GM19043 (cell line): ENCODE measurements around the gene TOMT.

Experiments used
- ATAC-seq: cut with Tn5 transposase; IDR thresholded peaks from one replicate; pipeline ENCODE4 v1.9.1; 2021; ENCODE audit warnings: low read depth; ENCODE audit not compliant: unreplicated experiment

TOMT gene

DNA sequence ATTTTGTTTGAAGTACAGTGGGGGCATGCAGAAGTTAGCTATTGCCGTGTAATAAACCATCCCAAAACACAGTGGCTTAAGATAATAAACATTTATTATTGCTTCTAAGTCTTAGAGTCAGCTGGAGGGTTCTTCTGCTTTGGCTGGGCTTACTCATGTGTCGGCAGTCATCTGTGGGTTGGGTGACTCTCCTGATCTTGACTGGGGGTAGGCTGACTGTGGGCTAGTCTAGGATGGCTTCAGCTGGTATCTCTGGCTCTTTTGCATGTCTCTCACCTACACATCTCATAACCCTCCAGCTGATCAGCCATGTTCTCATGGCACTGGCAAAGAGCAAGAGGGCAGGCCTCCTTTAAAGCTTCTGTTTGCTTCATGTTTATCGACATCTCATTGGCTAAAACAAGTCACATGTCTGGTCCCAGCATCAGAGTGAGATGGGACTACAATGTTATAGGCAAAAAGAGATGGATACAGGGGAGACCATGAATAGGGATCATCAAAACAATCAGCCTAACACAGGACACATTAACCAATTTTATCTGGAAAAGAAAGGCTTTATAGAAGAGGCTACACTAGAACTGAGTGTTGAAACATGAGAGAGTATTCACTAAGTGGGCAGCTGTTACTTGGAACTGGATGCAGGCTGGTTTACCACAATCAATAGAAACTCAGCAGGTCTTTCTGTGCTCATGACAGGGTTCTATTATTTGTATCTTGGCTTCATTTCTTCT lies 19.9 kb upstream of the TOMT start:
- ATAC-seq: no peak

DNA sequence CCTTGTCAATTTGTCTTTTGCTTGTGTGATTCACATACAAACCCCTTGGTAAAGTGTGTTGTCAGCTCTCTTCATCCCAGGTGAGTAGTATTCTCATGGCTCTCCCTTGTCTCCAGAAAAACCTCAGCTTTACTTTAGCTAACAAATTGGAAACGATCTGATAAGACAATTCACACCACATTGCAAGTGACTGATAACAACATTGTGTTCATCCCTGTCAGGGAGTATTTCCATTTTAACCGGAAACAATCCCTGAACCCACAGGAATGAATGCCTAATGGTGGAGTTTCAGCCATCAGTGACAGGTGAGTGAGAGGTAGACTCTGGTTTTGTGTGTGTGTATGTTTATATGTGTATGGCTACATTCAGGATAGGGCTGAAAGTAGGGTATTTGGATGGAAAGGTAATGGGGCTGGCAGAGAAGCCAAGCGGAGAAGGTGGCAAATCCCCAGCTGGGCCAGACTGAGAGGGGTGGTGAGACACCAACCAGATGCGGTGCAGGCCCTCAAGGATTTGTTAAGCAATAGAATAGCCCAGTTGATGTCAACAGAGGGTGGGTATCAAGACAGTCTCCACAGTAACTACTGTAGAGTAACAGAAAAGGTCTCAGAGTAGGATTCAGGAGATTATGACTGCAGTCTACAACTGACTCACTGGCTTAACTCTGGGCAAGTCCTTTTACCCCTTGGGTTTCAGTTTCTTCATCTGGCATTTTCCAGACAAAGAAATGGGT lies 17.5 kb upstream of the TOMT start:
- ATAC-seq: no peak

DNA sequence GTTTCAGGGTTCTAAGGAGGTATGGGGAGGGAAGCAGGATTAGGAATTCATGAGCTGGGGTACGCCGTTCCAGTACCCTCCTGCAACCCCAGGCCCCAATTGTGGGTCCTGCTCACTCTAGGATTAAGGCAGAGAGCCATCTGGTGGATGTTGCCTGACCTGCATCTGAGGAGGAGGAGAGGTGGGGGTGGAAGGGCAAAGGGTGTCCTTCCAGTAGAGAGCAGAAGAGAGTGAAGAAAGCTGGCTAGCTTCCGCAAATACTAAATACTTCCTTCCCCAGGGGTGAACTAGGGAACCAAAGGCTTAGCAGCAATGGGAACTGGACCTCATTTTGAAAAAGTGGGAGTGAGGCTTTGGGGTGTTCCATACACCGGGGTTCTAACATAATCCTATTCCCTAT lies 14.4 kb upstream of the TOMT start:
- no peak for ATAC-seq

DNA sequence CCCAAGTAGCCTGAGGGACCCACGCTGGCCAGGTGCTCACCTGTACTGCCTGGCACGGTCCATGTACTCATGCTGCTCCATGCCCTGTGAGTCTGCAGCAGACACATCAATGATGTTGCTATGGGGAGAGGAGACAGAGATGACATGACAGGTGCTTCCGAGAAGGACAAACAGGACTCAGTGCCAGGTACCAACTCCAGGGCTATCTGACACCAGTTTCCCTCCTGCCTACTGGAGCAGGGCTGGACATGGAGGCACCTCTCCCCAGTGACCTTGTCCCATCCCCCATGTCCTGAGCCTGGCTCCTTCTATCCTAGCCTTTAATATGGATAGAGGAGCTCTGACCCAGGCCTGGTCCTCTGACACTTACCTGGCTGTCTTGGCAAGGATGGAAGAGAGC lies 7.0 kb upstream of the TOMT start:
- ATAC-seq: no peak

DNA sequence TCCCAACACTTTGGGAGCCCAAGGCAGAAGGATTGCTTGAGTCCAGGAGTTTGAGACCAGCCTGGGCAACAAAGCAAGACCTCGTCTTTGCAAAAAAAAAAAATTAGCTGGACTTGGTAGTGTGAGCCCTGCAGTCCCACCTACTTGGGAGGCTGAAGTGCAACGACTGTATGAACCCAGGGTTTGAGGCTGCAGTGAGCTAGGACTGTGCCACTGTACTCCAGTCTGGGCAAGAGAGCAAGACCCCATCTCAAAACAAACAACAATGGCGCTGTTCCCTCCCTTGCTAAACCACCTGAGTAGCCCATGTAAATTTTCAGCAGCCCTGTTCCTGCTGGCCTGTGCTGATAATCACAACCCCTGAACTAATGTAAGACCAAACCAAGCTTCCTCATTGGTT lies 5.7 kb upstream of the TOMT start:
- ATAC-seq: no peak

DNA sequence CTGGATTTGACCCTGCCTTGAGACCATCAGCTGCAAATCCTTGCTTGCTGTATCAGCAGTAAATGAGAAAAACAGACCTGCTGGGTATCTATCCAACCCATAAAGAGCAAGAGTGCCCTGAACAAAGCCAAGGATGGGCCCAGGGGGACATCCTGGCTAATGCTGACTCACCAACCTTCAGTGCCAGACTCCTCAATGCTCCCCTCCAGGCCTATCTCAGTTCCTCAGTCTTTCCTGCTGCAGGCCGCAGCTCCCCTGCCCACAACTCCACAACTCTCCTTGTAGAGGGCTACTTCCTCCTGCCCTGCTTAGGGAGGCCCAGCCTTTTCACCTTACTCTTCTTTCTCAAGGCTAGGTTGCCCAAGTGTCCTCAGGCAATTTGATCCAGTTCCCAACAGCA lies 5.3 kb upstream of the TOMT start:
- ATAC-seq: no peak

DNA sequence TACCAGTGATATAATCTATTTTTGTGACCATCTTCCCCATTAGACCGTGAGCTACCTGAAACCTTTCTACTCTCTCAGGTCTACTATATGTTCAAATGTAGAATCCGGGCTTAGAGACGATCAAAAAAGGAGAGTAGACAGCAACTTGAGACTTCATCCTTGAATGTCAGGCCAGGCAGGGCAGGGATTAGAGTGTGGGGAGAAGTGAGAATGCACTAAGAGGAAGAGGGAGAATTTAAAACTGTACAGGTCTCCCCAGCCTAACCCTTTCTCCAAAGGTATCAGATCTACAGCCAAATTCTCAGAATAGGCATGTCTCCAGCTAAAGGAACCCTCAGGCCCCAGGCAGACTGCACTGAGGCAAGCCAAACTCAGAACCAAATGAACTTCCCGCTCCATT lies 3.6 kb upstream of the TOMT start:
- no peak for ATAC-seq

DNA sequence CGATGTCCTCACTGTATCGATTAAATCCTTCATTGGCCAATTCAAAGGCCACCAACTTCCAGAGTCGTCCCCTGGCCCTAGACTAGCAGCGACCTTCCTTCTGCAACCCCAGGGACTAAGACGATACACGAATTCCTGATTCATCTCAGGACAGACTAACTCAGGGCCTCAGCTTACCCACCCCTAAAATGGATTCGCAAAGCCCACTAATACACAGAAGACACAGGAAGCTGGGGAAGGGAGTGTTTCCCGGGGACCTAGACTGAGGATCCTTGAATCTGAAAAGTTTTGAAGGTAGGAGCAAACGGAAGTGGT lies 3.1 kb upstream of the TOMT start:
- ATAC-seq: no peak

DNA sequence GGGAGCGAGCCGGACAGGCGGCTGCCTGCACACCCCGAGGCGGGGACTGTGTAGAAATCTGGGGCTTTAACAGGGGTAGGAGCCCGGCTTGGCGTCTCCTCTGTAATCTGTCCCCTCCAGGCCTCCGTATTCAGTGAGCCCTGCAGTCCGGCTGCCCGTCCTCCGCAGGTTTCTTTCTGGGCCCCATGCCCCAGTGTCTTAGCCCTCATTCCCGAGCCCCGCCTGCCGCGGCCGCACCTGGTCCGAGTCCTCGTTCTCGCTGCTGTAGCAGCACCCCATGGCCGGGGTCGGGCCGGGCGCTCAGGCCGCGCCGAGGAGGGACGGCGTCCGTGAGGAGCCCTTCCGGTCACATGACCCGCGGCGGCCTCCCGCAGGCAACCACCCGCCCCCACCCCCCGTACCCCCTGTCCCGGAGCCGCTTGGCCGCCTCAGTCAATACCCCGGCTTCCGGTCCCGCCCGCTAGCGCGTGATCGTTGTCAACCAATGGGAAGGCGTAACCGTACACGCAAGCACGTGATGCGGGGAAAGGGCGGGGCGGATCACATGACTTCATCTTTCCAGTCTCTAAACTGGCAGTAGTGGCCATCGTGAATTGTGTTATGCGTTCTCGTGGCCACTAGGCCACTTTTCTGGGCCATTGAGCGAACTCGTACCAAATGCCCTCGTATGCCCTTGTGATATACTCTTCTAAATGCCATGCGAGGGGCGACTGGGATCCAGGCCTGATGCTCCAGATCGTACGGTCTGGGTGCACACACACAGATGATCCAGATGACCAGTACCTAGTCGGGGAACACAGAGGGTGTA lies 2.6 kb upstream of the TOMT start, which contains the start of gene LAMTOR1:
Gene LAMTOR1, minus strand, starts transcription at position 352 of the 808 bp plus-strand sequence. Its CDS starts 73 bp downstream, at position 279.
- peak; percentile 95 for ATAC-seq

DNA sequence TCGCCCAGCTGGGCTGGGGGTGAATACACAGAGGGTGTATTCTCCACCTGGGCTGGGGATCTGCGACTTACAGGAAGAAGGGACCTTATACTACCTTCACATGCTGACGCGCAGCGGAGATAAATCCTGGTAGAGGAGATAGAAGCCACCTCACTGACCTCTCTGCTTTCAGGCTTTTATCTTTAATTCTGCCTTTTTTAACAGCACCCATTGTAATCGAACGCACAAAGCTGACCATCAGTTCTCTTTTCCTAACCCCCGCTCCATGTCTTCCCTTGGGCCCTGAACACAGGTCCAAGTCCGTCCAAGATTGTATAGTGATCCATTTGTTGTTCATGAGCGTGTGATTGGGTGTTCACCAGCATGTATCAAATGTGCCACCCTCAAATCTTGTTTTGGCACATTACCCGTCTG lies 2.0 kb upstream of the TOMT start:
- no peak for ATAC-seq

DNA sequence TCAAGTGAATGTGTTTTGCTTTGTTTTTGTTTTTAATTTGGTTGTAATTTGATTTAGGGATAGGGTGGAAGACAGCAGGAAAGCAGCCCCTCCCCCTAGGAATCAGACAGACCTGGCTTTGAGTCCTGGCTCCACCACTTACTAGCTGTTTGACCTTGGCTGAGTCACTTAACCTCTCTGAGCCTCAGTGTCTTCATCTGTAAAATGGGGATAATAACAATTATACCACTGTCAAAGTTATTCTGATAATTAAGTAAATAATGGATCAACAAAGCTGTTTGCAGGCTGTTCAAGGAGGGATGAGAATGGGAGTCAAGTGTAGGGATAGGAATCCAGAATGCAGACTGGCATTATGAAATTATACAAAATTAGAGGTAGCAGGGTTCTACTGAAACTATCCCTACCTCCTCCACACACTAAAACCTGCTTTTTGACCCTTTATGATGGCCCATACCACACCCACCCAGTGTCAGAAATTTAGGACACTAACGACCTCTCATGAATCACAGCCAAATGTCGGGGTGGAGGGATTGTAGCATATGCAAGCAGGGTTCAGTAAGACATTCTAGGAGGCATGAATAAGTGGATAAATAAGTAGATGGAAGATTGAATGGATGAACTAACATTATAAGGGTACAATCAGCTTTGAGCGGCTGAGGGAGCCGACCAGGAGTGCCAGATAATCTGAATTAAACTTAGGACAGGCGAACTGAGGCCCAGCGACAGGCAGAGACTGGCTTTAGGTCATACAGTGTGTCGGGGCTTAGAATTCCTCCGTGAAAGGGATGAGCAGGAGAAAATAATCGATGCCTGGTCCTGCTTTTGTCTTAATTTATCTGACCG lies 5.8 kb downstream of the TOMT start:
- ATAC-seq: no peak

DNA sequence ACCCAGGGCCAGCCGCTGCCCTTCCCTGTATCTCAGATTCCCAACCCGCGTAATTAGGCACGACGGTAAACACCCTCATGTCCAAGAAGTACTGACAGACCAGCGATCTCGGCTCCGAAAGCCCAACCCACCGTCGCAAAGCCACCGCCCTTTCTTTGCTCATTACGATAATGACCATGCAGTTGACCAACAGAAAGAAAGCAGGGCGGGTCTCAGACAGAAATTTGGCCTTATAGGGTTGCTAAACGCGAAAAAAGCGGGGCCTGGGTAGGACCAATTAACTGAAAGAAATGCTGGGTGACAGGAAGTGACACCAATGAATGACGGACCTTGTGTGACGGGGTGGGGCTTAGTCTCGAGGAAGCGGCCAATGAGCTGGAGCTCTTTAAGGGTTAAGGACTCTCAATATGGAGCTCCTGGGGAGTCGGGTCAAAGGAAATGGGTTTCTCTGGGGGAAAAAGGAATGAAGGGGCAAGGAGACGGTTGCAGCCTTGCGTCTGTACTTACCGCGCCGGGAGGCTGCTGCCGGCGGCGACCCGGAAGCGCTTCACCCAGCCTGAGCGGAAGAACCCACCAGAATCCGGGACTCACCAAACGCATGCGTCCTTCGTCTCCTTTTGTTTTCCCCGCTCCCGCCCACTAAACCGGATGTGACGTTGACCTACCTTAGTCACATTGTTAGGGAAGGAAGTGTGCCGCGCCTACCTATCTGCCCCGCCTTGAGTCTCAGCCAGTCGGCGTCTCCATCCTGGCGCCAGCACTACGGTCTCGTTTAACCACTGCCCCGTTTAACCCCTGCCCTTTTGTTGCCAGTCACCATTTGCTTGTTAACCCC lies 6.6 kb downstream of the TOMT start, which contains the start of gene ANAPC15:
Gene ANAPC15, minus strand, starts transcription at position 553 of the 835 bp plus-strand sequence. CDS start 1,419 bp downstream, outside the sequence.
- ATAC-seq: peak; percentile 91

DNA sequence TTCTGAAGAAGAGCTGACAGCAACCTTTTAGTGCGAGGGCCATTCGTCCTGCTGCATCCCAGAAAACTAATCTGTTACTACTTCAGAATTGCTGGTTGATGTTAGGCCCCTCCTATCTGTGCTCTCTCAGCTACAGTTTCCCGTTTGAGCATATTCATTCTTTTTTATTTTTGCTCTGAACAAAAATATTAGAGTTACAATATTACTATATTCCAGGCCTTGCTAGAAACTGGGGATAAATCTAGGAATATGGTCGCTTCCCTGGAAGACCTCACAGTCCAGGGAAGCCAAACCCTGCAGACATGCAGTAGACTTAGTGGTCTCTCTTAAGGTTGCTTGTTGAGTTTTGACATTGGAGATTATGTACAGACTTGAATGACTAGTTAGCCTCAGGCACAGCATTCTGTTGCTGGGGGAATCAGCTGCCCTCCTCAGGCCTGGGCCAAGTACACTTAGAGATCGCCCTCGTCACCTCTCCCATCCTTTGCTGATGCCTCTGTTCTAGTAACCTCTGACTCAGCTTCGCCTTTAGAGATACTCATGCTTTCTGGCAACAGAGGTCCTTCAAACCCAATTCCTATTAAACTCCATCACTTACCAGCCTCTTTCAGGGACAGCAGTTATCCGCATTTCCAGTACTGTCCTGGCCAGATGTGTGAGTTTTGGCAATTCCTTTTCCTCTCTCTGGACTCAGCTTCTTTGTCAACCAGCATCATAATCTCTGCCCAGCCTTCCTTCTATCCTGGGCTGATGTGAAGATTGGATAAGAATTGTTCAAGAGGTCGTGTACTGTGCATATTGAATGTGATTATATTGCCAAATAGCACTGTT lies 7.5 kb downstream of the TOMT start:
- no peak for ATAC-seq

DNA sequence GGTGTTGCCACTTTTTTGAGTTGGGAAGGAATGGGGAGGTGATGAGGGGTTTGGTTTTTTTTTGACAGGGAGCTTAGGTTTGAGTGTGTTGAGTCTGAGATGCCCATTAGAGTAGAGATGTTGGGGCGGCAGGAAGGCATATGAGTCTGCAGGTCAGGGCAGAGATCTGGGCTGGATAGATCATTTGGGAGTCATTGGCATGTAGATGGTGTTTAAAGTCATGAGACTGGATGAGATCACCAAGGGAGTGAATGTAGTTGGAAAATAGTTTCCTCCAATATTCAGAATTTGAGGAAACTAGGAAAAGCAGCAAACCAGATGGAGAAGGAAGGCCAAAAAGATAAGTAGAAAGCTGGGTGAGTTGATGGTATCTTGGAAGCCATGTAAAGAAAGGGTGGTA lies 8.8 kb downstream of the TOMT start:
- ATAC-seq: no peak

DNA sequence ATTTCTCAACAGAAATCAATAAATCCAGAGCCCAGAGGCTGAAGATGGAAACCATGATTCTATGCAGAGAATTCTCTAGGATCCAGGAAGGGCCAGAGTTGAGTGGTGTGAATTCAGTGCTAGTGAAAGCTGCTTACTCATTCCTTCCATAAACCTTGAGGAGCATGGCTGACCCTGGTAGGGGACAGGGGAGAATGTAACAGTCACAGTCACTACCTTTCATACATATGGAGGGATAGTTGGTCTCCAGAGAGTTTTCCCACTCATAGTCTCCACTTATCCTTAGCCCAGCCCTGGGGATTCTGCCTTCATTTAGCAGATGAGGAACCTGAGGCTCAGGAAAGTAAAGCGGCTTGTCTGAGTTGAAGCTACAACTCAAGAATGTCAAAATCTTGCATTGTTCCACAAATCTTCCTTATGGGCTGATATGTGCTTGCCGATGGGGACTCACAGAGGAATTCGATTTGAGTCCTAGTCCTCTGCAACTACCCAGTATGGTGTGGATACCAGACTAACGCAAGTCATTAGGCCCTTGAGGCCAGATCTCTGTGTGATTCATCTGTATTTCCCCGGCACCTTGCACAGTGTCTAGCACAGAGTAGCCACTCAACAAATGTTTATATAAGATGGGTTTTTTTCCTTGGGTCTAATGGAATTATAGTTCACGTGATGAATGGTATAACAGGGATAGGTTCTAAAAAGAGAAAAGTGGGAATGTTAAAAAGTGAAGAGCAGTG lies 10.5 kb downstream of the TOMT start:
- no peak for ATAC-seq

DNA sequence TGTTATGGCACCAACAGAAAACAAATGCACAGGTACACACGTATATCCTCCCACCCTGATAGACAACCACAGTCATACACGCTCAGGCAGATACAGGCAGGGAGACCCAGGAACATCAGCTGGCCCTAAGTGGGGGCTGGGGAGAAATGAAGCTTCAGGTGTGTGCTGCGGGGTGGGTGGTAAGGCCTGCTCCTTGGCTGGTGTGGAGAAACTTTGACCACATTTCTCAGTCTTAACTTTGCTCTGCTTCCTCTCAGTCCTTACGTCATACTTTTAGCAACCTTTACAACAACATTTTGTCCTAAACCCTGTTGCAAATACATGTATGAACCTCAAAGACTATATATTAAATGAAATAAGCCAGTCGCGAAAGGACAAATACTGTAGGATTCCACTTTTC lies 13.5 kb downstream of the TOMT start:
- no peak for ATAC-seq

DNA sequence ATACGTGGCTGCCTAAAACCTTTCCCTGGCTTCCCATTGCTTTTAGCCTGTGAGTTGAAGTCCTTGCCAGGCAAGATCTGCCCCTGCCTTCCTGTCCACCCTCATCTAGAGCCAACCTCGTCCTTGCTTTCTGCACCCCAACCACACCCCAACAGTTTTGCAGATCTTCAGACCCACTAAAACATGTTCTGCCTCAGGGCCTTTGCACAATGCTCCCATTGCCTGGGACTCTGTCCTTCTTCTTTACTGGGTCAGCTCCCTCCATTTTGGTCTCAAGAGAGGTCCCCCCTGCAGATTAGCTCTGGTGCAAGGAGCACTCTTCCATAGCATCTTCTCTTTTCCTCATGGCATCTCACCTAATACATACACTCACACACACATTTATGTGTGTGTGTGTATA lies 15.2 kb downstream of the TOMT start:
- no peak for ATAC-seq

DNA sequence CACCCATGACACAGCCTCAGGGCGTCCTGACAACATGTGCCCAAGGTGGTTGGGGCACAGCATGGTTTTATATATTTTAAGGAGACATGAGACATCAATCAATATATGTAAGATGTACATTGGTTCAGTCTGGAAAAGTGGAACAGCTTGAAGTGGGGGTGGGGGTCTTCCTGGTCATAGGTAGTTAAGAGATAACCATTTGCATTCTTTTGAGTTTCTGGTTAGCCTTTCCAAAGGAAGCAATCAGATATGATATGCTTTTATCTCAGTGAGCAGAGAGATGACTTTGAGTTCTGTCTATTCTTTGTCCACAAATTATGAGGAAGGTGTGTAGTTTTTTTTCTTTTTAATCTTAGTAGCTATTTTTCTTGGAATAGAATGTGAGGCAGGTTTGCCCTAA lies 16.9 kb downstream of the TOMT start:
- no peak for ATAC-seq
